ENCODE measurements around the gene POU3F3.

Gene POU3F3

GRCh38 chr2:104878863-104879512 is 25.1 kb downstream of the POU3F3 start:
- no peak for DNase-seq

GRCh38 chr2:104880076-104880475 is 26.2 kb downstream of the POU3F3 start:
- no peak for DNase-seq

GRCh38 chr2:104883357-104883756 is 29.4 kb downstream of the POU3F3 start:
- DNase-seq, result no peak

- DNase-seq, result no peak
Measured at GRCh38 chr2:104885119-104885782, 31.3 kb downstream of the POU3F3 start.

- DNase-seq, result no peak
Measured at GRCh38 chr2:104887676-104888075, 33.8 kb downstream of the POU3F3 start.

- no peak for DNase-seq
Measured at GRCh38 chr2:104888489-104889258, 34.8 kb downstream of the POU3F3 start.

- DNase-seq, result peak; percentile 16 to 35
Measured at GRCh38 chr2:104889291-104889959, 35.5 kb downstream of the POU3F3 start.

GRCh38 chr2:104889960-104890684 is 36.2 kb downstream of the POU3F3 start:
- DNase-seq, result no peak

GRCh38 chr2:104890685-104891069 is 36.8 kb downstream of the POU3F3 start:
- no peak for DNase-seq

- no peak for DNase-seq
Measured at GRCh38 chr2:104891145-104891544, 37.2 kb downstream of the POU3F3 start.

- no peak for DNase-seq
Measured at GRCh38 chr2:104896446-104896845, 42.5 kb downstream of the POU3F3 start.

GRCh38 chr2:104897515-104898184 is 43.7 kb downstream of the POU3F3 start:
- DNase-seq, result no peak

- no peak for DNase-seq
Measured at GRCh38 chr2:104900608-104901007, 46.7 kb downstream of the POU3F3 start.

GRCh38 chr2:104901037-104901881 is 47.3 kb downstream of the POU3F3 start:
- no peak for DNase-seq

- no peak for DNase-seq
Measured at GRCh38 chr2:104902317-104902716, 48.4 kb downstream of the POU3F3 start.

Measured in inflammatory macrophage treated with lipopolysaccharide for 1 hour (primary cell).